Measurements from ENCODE around the gene UTP4. TPM values are rescaled to one million over a fixed set of nuclear protein-coding genes. Genes with fewer than 3 reads are reported as not detected.

UTP4 gene
- total RNA-seq, 1 experiment from 2014 or later: 28.1 TPM

DNA sequence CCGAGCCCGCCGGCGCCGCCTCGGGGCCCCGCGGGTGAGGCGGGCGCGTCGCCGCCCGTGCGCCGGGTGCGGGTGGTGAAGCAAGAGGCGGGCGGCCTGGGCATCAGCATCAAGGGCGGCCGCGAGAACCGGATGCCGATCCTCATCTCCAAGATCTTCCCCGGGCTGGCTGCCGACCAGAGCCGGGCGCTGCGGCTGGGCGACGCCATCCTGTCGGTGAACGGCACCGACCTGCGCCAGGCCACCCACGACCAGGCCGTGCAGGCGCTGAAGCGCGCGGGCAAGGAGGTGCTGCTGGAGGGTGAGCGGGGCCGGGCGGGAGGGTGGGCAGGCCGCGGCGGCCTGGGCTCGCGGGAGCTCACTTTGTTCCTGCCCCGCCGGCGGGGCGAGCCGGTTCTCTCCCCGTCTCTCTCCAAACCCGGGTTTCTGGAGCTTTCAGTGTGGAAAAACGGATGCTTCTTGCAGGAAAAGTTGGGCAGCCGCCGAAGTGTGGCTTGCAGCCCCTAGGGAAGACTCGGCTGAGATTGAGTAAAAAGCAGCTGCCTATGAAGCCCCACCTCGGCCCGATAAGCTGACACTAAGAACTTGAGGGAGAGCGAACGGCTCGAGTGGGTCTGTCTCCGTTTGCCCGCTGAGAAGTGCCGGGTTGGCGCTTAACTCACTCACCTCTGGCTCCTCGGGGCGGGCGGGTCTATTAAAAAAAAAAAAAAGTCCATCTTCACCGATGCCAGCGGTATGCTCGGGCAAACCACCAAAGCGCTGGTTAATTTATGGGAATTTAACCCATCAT, 55.2 kb downstream of the UTP4 start:
- DNase-seq (ENCODE audit: low read depth in 1 of 2, low spot score in 2 of 2): peak; percentile 55 to 62

DNA sequence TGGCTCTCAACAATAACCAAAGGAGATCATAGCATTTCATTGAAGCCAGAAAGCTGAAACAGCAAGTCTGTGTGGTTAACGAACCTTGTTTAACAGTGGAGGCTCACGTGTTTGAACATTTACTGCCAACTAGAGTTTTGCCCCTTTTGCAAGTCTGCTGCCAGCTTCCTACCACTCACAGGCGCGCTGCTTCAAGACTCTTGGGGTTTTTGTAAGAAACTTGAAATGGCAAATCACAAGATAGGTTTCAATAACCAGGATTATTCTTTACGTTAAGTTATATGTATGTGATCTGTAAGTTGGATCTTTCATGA, 55.7 kb downstream of the UTP4 start:
- H3K27me3 ChIP-seq (replicated peaks): no peaks in the 10 kb centered on the region
- peak overlapping the region; percentile 96 for H3K4me3 ChIP-seq
- H3K4me1 ChIP-seq (replicated peaks): peaks cover 31% of the 10 kb centered on the region
- H3K9me3 ChIP-seq (replicated peaks): no peaks in the 10 kb centered on the region
- H3K36me3 ChIP-seq: peaks cover 20% of the 10 kb centered on the region
- peak overlapping the region; percentile 78; the same call in 1 of the 2 replicates for H3K27ac ChIP-seq
- DNase-seq (ENCODE audit: low read depth in 1 of 2, low spot score in 2 of 2): no peak

More for the DNA sequence above, 55.2 kb downstream of the UTP4 start:
- no peaks in the 10 kb centered on the region for H3K9me3 ChIP-seq (replicated peaks)
- H3K36me3 ChIP-seq: peaks cover 20% of the 10 kb centered on the region
- peaks cover 31% of the 10 kb centered on the region for H3K4me1 ChIP-seq (replicated peaks)
- peak overlapping the region; percentile 78 for H3K27ac ChIP-seq
- peak overlapping the region; percentile 96 for H3K4me3 ChIP-seq
- no peaks in the 10 kb centered on the region for H3K27me3 ChIP-seq (replicated peaks)

DNA sequence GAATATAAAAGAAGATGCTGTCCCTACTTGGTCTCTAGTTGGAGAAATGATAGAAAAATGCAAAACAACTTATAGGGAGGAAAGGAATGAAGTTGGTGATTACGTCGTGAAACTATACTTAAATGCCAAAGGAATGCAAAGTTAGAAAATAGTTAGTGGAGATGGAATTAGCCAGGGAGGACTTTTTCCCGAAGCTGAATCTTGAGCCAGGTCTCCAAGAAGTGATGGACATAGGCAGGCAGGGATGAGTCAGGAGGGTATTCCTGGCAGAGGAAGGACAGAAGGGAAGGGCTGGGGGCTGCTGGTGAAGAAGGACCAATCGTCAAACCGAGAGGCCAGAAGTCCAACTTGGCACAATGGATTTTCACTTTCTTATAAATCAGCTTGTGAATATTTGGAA, 56.3 kb downstream of the UTP4 start:
- H3K9me3 ChIP-seq (replicated peaks): no peaks in the 10 kb centered on the region
- H3K4me1 ChIP-seq (replicated peaks): peaks cover 30% of the 10 kb centered on the region
- no peak overlapping the region for H3K27ac ChIP-seq
- no peaks in the 10 kb centered on the region for H3K27me3 ChIP-seq (replicated peaks)
- peaks cover 20% of the 10 kb centered on the region for H3K36me3 ChIP-seq
- H3K4me3 ChIP-seq: peak overlapping the region; percentile 96
- no peak for DNase-seq (ENCODE audit: low read depth in 1 of 2, low spot score in 2 of 2)

DNA sequence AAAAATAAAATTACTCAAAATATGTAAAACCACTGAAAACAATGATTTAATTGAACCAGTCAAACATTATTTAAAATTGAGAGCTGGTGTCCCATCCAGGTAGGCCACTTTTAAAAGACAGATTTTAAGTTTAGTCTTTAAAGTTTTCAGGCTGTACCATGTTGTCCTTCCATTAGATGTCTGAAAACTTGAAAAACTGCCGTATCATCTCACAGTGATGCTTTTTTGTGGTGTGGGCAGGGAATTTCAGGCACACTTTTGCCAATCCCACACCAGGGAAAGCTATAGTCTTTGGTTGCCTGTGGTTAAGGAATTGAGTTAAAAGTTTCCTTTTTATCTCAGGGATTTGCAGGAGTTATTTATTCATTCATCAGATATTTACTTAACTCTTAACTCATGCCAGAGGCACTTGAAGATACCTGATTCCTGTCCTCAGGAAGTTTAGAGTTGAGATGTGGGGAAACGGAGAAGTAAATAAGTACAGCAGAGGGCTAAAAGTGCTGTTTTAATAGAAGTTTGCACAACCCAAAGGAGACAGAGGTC, 57.7 kb downstream of the UTP4 start:
- H3K9me3 ChIP-seq (replicated peaks): no peaks in the 10 kb centered on the region
- no peak overlapping the region for H3K4me3 ChIP-seq
- DNase-seq (ENCODE audit: low read depth in 1 of 2, low spot score in 2 of 2): no peak
- H3K36me3 ChIP-seq: peaks cover 20% of the 10 kb centered on the region
- no peaks in the 10 kb centered on the region for H3K27me3 ChIP-seq (replicated peaks)
- peaks cover 31% of the 10 kb centered on the region for H3K4me1 ChIP-seq (replicated peaks)
- H3K27ac ChIP-seq: no peak overlapping the region

DNA sequence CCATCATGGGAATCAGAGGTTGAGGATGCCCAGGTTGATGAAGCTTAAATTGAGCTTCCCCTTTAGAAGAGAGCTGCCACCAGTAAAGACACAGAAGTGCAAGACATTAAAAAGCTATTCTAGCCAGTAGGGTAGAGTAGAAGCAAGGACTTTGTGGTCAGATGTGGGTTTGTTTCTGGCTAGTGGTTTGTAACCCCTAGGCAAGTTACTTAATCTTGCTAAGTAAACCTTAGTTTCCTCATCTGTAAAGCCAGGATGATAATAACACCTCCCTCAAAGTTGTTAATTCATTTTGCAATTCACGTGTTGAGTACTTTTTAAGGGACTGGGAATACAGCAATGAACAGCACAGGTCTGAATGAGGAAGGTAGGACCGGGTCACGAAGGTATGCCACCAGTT, 58.1 kb downstream of the UTP4 start:
- no peak overlapping the region for H3K27ac ChIP-seq
- H3K4me3 ChIP-seq: no peak overlapping the region
- peaks cover 20% of the 10 kb centered on the region for H3K36me3 ChIP-seq
- no peaks in the 10 kb centered on the region for H3K9me3 ChIP-seq (replicated peaks)
- H3K27me3 ChIP-seq (replicated peaks): no peaks in the 10 kb centered on the region
- DNase-seq (ENCODE audit: low read depth in 1 of 2, low spot score in 2 of 2): no peak
- peaks cover 31% of the 10 kb centered on the region for H3K4me1 ChIP-seq (replicated peaks)

DNA sequence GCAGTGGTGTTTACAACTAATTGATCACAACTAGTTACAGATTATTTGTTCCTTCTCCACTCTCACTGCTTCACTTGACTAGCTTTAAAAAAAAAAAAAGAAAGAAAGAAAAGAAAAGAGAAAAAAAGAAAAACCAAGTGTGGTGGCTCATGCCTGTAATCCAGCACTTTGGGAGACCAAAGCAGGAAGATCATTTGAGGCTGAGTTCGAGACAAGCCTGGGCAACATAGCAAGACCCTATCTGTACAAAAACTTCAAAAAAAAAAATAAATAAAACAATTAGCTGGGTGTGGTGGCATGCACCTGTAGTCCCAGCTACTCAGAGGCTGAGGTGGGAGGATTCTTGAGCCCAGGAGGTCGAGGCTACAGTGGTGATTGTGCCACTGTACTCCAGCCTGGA, 58.7 kb downstream of the UTP4 start:
- no peak for DNase-seq (ENCODE audit: low read depth in 1 of 2, low spot score in 2 of 2)
- peaks cover 20% of the 10 kb centered on the region for H3K36me3 ChIP-seq
- no peak overlapping the region for H3K27ac ChIP-seq
- H3K4me1 ChIP-seq (replicated peaks): peaks cover 31% of the 10 kb centered on the region
- no peaks in the 10 kb centered on the region for H3K27me3 ChIP-seq (replicated peaks)
- H3K9me3 ChIP-seq (replicated peaks): no peaks in the 10 kb centered on the region
- no peak overlapping the region for H3K4me3 ChIP-seq

DNA sequence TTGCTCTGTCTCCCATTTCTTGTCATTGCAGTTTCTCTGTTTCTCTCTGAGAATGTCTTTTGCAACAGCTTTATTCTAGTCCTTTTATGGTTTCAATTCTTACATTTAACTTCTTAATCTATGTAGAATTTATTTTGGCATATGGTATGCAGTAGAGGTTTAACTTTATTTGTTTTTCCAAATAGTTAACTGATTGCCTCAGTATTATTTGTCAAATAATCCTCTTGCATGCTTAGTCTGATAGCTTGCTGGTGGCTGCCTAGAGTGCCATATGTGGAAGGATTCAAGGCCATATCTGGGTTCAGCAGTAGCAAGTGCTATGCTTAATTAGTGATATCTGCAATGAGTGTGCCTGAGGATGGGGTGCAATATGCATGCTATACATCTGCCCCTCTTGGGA, 61.4 kb downstream of the UTP4 start:
- Histone ChIP-seq H3K4me1 (replicated peaks) (peaks cover 20% of the 10 kb centered on the region), H3K36me3 (peaks cover 18% of the 10 kb centered on the region), H3K27ac (no peak overlapping the region), H3K4me3 (no peak overlapping the region), H3K9me3 (replicated peaks) (no peaks in the 10 kb centered on the region), H3K27me3 (replicated peaks) (no peaks in the 10 kb centered on the region)
- no peak for DNase-seq (ENCODE audit: low read depth in 1 of 2, low spot score in 2 of 2)

DNA sequence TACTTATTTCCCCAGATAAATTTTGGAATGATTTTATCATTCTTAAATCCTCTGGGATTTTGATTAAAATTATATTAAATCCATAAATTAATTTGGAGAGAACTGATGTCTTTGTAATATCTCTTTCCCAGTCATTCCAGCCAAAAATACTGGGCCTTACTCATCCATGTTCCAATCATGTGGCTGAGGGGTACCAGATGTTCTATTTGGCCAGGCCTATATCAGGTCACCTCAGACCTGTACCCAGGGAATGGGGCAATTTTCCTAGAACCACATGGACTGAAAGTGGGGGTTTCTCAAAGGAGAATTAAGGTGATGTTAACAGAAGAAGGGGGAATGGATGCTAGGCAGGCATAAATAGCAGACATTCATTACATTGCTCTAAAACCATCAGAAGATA, 62.0 kb downstream of the UTP4 start:
- peaks cover 12% of the 10 kb centered on the region for H3K36me3 ChIP-seq
- H3K27me3 ChIP-seq (replicated peaks): no peaks in the 10 kb centered on the region
- no peak overlapping the region for H3K27ac ChIP-seq
- DNase-seq (ENCODE audit: low read depth in 1 of 2, low spot score in 2 of 2): no peak
- H3K4me3 ChIP-seq: no peak overlapping the region
- H3K9me3 ChIP-seq (replicated peaks): no peaks in the 10 kb centered on the region
- H3K4me1 ChIP-seq (replicated peaks): peaks cover 13% of the 10 kb centered on the region

DNA sequence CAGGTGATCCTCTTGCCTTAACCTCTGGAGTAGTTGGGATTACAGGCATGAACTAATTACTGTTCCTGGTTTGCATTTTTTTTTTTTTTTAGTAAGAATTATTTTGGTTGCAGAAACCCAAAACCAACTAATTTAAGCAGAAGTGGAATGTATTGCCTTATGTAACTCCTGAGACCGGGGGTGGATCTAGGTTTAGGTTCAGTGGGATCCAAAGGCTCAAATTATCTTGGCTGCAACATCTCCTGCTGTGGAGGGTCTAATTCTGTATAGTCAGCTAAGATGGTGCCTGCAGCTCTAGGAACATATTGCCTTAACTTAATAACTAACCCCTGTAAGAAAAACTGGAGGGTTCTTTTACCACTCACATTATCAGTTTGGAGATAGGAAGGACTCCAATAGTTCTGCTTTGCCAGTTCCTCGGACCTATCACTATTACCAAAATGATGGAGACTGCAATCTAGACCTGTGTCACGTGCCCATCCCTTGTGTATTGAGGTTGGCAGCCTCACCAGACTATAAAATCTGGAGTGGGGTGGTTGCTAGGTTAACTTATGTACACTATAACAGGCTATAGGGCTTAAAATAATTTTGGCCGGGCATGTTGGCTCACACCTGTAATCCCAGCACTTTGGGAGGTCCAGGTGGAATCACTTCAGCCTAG, 63.0 kb downstream of the UTP4 start:
- no peak overlapping the region for H3K27ac ChIP-seq
- no peaks in the 10 kb centered on the region for H3K27me3 ChIP-seq (replicated peaks)
- H3K4me1 ChIP-seq (replicated peaks): 0 out of 2 replicates have a peak, but pooled peaks cover 4% of the 10 kb centered on the region
- H3K9me3 ChIP-seq (replicated peaks): no peaks in the 10 kb centered on the region
- peaks cover 6% of the 10 kb centered on the region for H3K36me3 ChIP-seq
- DNase-seq (ENCODE audit: low read depth in 1 of 2, low spot score in 2 of 2): no peak
- no peak overlapping the region for H3K4me3 ChIP-seq

DNA sequence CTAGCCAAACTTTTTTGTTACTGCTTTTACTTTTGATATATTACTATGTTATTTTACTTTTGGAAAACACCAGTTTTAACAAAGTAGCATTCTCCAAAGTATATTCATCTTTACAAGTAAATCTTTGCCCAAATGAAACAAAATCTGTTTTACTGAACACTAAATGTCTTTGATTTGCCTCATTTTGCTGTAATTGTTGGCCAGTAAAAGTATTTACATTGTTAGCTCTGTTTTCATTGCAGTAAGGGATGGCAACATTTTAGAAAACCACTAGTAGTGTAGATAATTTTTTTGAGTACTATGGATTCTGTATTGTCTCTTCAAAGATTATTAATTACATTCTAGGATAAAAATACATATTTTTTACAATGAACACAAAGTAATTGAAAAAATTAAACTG, 65.1 kb downstream of the UTP4 start:
- Histone ChIP-seq H3K27me3 (replicated peaks) (no peaks in the 10 kb centered on the region), H3K36me3 (0 out of 2 replicates have a peak, but pooled peaks cover 3% of the 10 kb centered on the region), H3K4me1 (replicated peaks) (0 out of 2 replicates have a peak, but pooled peaks cover 4% of the 10 kb centered on the region), H3K4me3 (no peak overlapping the region), H3K27ac (no peak overlapping the region), H3K9me3 (replicated peaks) (no peaks in the 10 kb centered on the region)
- DNase-seq (ENCODE audit: low read depth in 1 of 2, low spot score in 2 of 2): no peak

DNA sequence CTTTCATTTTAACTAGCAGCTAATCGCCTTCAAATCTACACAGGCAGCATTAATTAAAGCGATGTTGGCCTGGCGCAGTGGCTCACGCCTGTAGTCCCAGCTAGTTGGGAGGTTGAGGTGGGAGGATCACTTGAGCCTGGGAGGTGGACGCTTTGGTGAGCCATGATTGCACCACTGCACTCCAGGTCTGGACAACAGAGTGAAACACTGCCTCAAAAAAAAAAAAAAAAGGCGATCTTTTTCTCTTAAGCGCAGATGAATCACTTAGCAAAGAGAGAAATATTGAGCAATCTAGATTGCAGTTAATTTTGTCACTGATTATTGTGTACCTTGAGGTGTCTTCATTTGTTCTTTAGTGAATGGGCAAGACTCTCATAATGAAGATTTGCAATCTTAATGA, 66.9 kb downstream of the UTP4 start:
- H3K4me1 ChIP-seq (replicated peaks): no peaks in the 10 kb centered on the region
- H3K4me3 ChIP-seq: no peak overlapping the region
- no peak overlapping the region for H3K27ac ChIP-seq
- no peaks in the 10 kb centered on the region for H3K27me3 ChIP-seq (replicated peaks)
- peaks cover 5% of the 10 kb centered on the region for H3K36me3 ChIP-seq
- no peaks in the 10 kb centered on the region for H3K9me3 ChIP-seq (replicated peaks)
- DNase-seq (ENCODE audit: low read depth in 1 of 2, low spot score in 2 of 2): no peak

DNA sequence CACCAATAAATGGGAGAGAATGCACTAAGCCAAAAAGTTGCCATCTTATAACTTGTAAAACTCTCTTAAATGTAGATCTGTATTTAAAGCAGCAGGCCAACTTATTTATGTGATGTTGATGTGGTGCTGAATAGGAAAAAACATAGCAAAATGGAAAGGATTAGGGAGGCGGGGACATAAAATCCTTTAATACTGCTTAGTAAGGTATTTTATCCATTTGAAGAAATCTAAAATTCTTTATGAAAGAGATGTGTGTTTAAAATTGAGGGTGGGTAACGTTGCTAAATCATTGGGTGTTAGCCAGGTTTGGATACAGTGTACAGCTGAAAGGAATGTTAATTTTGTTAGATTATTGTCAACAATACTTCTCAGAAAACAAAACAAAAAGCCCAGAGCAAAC, 68.8 kb downstream of the UTP4 start:
- DNase-seq (ENCODE audit: low read depth in 1 of 2, low spot score in 2 of 2): no peak
- Histone ChIP-seq H3K36me3 (peaks cover 9% of the 10 kb centered on the region), H3K9me3 (replicated peaks) (no peaks in the 10 kb centered on the region), H3K27ac (no peak overlapping the region), H3K4me3 (no peak overlapping the region), H3K4me1 (replicated peaks) (no peaks in the 10 kb centered on the region), H3K27me3 (replicated peaks) (no peaks in the 10 kb centered on the region)

DNA sequence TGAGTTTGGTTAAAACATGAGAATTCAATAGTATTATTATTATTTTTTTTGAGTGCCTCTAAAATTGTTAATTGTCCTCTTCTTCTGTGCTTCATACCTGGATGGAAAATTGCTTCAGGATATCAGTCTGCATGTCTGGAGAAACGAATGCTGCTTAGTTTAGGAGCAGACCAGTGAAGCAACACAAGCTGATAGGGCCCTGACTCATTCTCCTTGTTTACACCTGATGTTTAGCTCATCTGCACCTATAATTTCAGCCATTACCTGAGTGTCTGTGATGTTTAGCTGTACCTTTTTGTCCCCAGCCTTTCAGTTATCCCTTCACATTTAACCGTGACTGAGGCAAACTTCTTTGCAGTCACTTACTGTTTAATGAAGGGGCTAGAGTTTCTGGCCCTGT, 69.3 kb downstream of the UTP4 start:
- no peaks in the 10 kb centered on the region for H3K27me3 ChIP-seq (replicated peaks)
- H3K27ac ChIP-seq: no peak overlapping the region
- DNase-seq (ENCODE audit: low read depth in 1 of 2, low spot score in 2 of 2): no peak
- H3K4me3 ChIP-seq: no peak overlapping the region
- no peaks in the 10 kb centered on the region for H3K4me1 ChIP-seq (replicated peaks)
- peaks cover 9% of the 10 kb centered on the region for H3K36me3 ChIP-seq
- H3K9me3 ChIP-seq (replicated peaks): no peaks in the 10 kb centered on the region

DNA sequence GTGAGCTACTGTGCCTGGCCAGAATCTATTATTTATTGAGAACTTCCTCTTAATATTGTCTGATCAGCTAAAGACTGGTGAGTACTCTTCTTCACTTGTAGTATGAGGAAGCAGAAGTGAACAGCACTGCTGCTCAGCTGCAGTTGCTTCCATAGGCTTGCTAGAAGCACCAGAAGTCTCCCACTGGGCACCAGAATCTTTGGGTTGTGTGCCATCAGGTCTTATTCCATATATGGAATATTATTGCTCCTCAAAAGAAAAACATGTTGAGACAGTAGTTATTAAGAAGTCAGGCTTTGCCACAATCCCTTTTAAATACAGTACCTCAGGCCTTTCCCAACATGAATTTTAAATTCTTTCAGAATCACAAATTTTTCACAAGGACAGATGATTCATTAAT, 71.7 kb downstream of the UTP4 start:
- Histone ChIP-seq H3K4me1 (replicated peaks) (no peaks in the 10 kb centered on the region), H3K27ac (no peak overlapping the region), H3K36me3 (peaks cover 9% of the 10 kb centered on the region), H3K9me3 (replicated peaks) (no peaks in the 10 kb centered on the region), H3K27me3 (replicated peaks) (no peaks in the 10 kb centered on the region), H3K4me3 (no peak overlapping the region)
- DNase-seq (ENCODE audit: low read depth in 1 of 2, low spot score in 2 of 2): no peak

Measured in SJSA1 (cell line).